Endodermal cell (in vitro differentiated cells): ENCODE data around the gene MYOC. TPM values are rescaled to one million over a fixed set of nuclear protein-coding genes. Genes with fewer than 3 reads are reported as not detected.

Source experiments
- DNase-seq: peaks from one replicate; pipeline ENCODE4 v3.0.0-alpha.2; 2017
- H3K27ac ChIP-seq: 2 replicates; pipeline ENCODE4 v1.5.1; 2013; ENCODE audit warnings: mild to moderate bottlenecking, low read depth, low read length, moderate library complexity
- H3K27me3 ChIP-seq: 2 replicates; pipeline ENCODE4 v1.6.1; 2013; ENCODE audit warnings: mild to moderate bottlenecking, low read length, moderate library complexity; ENCODE audit not compliant: insufficient read depth, control insufficient read depth, poor library complexity, severe bottlenecking
- H3K36me3 ChIP-seq: 2 replicates; pipeline ENCODE4 v1.7.0; 2013; ENCODE audit warnings: mild to moderate bottlenecking, low read length, moderate library complexity; ENCODE audit not compliant: control insufficient read depth, insufficient read depth
- H3K4me1 ChIP-seq: one replicate; pipeline ENCODE4 v1.7.0; 2013; ENCODE audit warnings: low read length; ENCODE audit not compliant: control insufficient read depth, insufficient read depth
- H3K4me3 ChIP-seq: 2 replicates; pipeline ENCODE4 v1.5.1; 2013; ENCODE audit warnings: mild to moderate bottlenecking, low read length, moderate library complexity
- H3K9ac ChIP-seq: 2 replicates; pipeline ENCODE4 v1.6.1; 2013; ENCODE audit warnings: mild to moderate bottlenecking, low read length, moderate library complexity; ENCODE audit not compliant: poor library complexity, severe bottlenecking; ENCODE audit errors: extremely low read depth
- H3K9me3 ChIP-seq: 2 replicates; pipeline ENCODE4 v1.6.1; 2013; ENCODE audit warnings: mild to moderate bottlenecking, low read length, moderate library complexity; ENCODE audit not compliant: control insufficient read depth
- H3K27ac Mint-ChIP-seq: 2 replicates; pipeline ENCODE4 v1.8.0; 2020; ENCODE audit warnings: mixed read lengths
- H3K27me3 Mint-ChIP-seq: 2 replicates; pipeline ENCODE4 v1.8.0; 2021; ENCODE audit warnings: mild to moderate bottlenecking, mixed read lengths; ENCODE audit not compliant: insufficient read depth
- H3K36me3 Mint-ChIP-seq: 2 replicates; pipeline ENCODE4 v1.8.0; 2020; ENCODE audit warnings: low read depth, mixed read lengths
- H3K4me1 Mint-ChIP-seq: 2 replicates; pipeline ENCODE4 v1.8.0; 2020; ENCODE audit warnings: mixed read lengths
- H3K4me3 Mint-ChIP-seq: 2 replicates; pipeline ENCODE4 v1.8.0; 2020; ENCODE audit warnings: mild to moderate bottlenecking, moderate library complexity, mixed read lengths
- H3K9me3 Mint-ChIP-seq: 2 replicates; pipeline ENCODE4 v1.8.0; 2020; ENCODE audit warnings: mild to moderate bottlenecking, mixed read lengths
- WGBS, 2 experiments: methylation state at CpG; one replicate each; pipeline versions ENCODE4 v1.1.5 to v1.1.7; 2013; ENCODE audit warnings: missing lambda C conversion rate in 2 of 2, mixed read lengths in 1 of 2; ENCODE audit not compliant: insufficient coverage in 1 of 2, insufficient read length in 1 of 2; 5-methylcytosine and 5-hydroxymethylcytosine counted together
- total RNA-seq, 2 donors: library from RNA; stranded (reverse); fragmentation: NEBNext Ultra II Directional in 1 of 2; extraction: Animal tissue kit (Norgen Biotek cat#: 25700) in 1 of 2; gene quantifications; 2 replicates in 1 of 2; 3 replicates in 1 of 2; pipeline ENCODE4 v1.2.1, GENCODE V29; 2021
- TF ChIP-seq, protein P1 (sequence below): fragments of 200-600 bp; sonication (generic); conservative IDR thresholded peaks from 2 replicates; pipeline ENCODE4 v1.5.0; 2021; ENCODE audit warnings: antibody characterized with exemption, mild to moderate bottlenecking

The MYOC gene
- total RNA-seq, 2 donors from 2014 or later, result not detected

DNA sequence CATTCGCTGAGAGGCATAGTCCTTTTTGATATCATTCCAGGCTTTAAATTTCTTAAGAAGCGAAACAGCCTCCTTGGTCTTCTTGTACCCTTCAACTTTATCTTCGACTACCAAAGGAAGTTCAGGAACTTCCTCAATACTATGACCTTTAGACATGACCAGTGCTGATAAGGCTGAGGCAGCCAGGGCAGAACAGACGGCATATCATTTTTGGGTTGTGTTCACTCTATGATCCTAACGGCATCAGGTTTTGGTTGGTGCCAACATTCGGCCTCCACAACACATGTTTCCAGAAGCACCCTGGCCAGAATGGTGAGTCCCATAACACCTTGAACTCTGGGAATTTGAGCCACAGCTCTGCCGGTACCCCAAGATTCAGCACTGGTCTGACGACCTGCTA is 31.4 kb upstream of the MYOC start:
- Mint-ChIP-seq H3K9me3 (no peaks in the 10 kb centered on the region), H3K4me1 (no peaks in the 10 kb centered on the region), H3K36me3 (no peaks in the 10 kb centered on the region), H3K27ac (no peak overlapping the region), H3K4me3 (no peak overlapping the region), H3K27me3 (peaks cover 2% of the 10 kb centered on the region)
- H3K4me1 ChIP-seq, result no peaks in the 10 kb centered on the region
- no peak overlapping the region for H3K27ac ChIP-seq
- H3K36me3 ChIP-seq, result no peaks in the 10 kb centered on the region
- no peaks in the 10 kb centered on the region for H3K27me3 ChIP-seq
- H3K9ac ChIP-seq, result no peak overlapping the region
- 91 to 93% methylated on average over 6 to 8 of the region's 8 CpGs for WGBS, 2 experiments
- H3K9me3 ChIP-seq, result no peaks in the 10 kb centered on the region
- TF ChIP-seq, protein P1, sequence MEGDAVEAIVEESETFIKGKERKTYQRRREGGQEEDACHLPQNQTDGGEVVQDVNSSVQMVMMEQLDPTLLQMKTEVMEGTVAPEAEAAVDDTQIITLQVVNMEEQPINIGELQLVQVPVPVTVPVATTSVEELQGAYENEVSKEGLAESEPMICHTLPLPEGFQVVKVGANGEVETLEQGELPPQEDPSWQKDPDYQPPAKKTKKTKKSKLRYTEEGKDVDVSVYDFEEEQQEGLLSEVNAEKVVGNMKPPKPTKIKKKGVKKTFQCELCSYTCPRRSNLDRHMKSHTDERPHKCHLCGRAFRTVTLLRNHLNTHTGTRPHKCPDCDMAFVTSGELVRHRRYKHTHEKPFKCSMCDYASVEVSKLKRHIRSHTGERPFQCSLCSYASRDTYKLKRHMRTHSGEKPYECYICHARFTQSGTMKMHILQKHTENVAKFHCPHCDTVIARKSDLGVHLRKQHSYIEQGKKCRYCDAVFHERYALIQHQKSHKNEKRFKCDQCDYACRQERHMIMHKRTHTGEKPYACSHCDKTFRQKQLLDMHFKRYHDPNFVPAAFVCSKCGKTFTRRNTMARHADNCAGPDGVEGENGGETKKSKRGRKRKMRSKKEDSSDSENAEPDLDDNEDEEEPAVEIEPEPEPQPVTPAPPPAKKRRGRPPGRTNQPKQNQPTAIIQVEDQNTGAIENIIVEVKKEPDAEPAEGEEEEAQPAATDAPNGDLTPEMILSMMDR, result no peak
- DNase-seq, result no peak
- H3K4me3 ChIP-seq, result no peak overlapping the region

DNA sequence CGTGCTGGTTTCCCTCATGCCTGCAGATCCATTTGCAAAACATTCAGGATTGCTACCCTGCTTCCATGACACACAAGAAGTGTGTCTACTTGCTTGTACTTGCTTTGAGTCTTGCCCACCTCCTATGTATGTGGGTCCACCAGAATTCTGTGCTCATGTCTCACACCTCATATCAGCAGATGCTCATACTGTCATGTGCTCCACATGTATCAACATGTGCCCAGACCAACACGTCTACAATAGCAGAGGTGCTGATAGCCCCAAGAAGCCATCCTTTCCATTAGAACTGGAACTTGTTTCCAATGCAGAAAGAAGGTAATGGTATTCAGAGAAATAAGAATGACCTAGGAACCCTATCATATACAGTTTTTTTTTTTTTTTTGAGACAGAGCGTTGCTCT is 27.9 kb upstream of the MYOC start:
- Mint-ChIP-seq H3K36me3 (no peaks in the 10 kb centered on the region), H3K4me3 (no peak overlapping the region), H3K9me3 (no peaks in the 10 kb centered on the region), H3K27ac (no peak overlapping the region), H3K4me1 (no peaks in the 10 kb centered on the region), H3K27me3 (peaks cover 2% of the 10 kb centered on the region)
- no peak for DNase-seq
- Histone ChIP-seq H3K4me3 (no peak overlapping the region), H3K27me3 (no peaks in the 10 kb centered on the region), H3K4me1 (no peaks in the 10 kb centered on the region), H3K9ac (no peak overlapping the region), H3K36me3 (no peaks in the 10 kb centered on the region), H3K27ac (no peak overlapping the region), H3K9me3 (no peaks in the 10 kb centered on the region)
- WGBS, 2 experiments, result 90 to 92% methylated on average over 1 to 3 of the region's 3 CpGs
- TF ChIP-seq, protein P1, result no peak

DNA sequence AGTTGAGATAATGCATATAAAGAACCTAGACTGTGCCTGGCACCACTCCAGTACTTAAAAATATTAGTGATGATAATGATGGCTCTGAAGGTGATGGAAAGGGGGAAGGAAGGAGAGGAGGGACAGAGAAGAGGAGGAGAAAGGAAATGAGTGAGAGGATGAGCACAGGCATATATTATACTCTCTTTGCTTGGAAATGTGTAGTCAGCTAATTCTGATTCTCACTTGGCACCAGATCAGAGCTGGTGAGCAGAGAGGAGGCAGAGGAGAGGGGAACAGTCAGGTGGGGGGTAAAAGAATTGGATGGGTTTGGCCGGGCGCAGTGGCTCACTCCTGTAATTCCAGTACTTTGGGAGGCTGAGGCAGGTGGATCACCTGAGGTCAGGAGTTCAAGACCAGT is 24.3 kb upstream of the MYOC start:
- Mint-ChIP-seq H3K9me3 (no peaks in the 10 kb centered on the region), H3K36me3 (no peaks in the 10 kb centered on the region), H3K4me1 (no peaks in the 10 kb centered on the region), H3K27ac (no peak overlapping the region), H3K4me3 (no peak overlapping the region), H3K27me3 (peaks cover 7% of the 10 kb centered on the region)
- peak; percentile 6 for DNase-seq
- no peak overlapping the region for H3K9ac ChIP-seq
- no peak overlapping the region for H3K27ac ChIP-seq
- no peaks in the 10 kb centered on the region for H3K36me3 ChIP-seq
- H3K4me1 ChIP-seq, result no peaks in the 10 kb centered on the region
- H3K9me3 ChIP-seq, result no peaks in the 10 kb centered on the region
- TF ChIP-seq, protein P1, result no peak
- 94% methylated on average over 2 of the region's 2 CpGs; no CpG with 5 or more reads in 1 of the 2 experiments for WGBS, 2 experiments
- no peaks in the 10 kb centered on the region for H3K27me3 ChIP-seq
- H3K4me3 ChIP-seq, result no peak overlapping the region
